NCI-H1105 (cell line): Measurements from ENCODE around the gene EXOC6.
"Not testable (repeated sequence)": the region's sequence is repeated elsewhere in the genome, so short reads cannot be mapped to it uniquely, and the experiment has no call there.

Experiments
- DNase-seq: peaks from one replicate; lab custom pipeline; 2025; lab: John Stamatoyannopoulos, UW

The EXOC6 gene

GRCh38 chr10:92880233-92880861 is 32.0 kb downstream of the EXOC6 start:
- no peak for DNase-seq

GRCh38 chr10:92880917-92881316 is 32.6 kb downstream of the EXOC6 start:
- DNase-seq: no peak

GRCh38 chr10:92886334-92886961 is 38.1 kb downstream of the EXOC6 start:
- no peak for DNase-seq

- DNase-seq: no peak
Measured at GRCh38 chr10:92890471-92890870, 42.2 kb downstream of the EXOC6 start.

GRCh38 chr10:92891885-92892690 is 43.8 kb downstream of the EXOC6 start:
- DNase-seq: no peak

GRCh38 chr10:92892691-92893054 is 44.4 kb downstream of the EXOC6 start:
- DNase-seq: no peak

GRCh38 chr10:92894081-92894655 is 45.8 kb downstream of the EXOC6 start:
- DNase-seq: no peak

- DNase-seq: no peak
Measured at GRCh38 chr10:92897916-92898315, 49.6 kb downstream of the EXOC6 start.

GRCh38 chr10:92901819-92902251 is 53.5 kb downstream of the EXOC6 start:
- no peak for DNase-seq

GRCh38 chr10:92903633-92904032 is 55.3 kb downstream of the EXOC6 start:
- DNase-seq: no peak

GRCh38 chr10:92907280-92907679 is 59.0 kb downstream of the EXOC6 start:
- no peak for DNase-seq

- DNase-seq: not testable (repeated sequence)
Measured at GRCh38 chr10:92912631-92913030, 64.3 kb downstream of the EXOC6 start.

- DNase-seq: no peak
Measured at GRCh38 chr10:92913973-92914372, 65.7 kb downstream of the EXOC6 start.

- DNase-seq: peak; percentile 13
Measured at GRCh38 chr10:92914478-92915325, 66.4 kb downstream of the EXOC6 start.

- no peak for DNase-seq
Measured at GRCh38 chr10:92915892-92916291, 67.6 kb downstream of the EXOC6 start.

- no peak for DNase-seq
Measured at GRCh38 chr10:92916433-92916832, 68.1 kb downstream of the EXOC6 start.

GRCh38 chr10:92918603-92919002 is 70.3 kb downstream of the EXOC6 start:
- DNase-seq: no peak

- DNase-seq: no peak
Measured at GRCh38 chr10:92920866-92921265, 72.5 kb downstream of the EXOC6 start.

GRCh38 chr10:92923416-92923815 is 75.1 kb downstream of the EXOC6 start:
- no peak for DNase-seq

GRCh38 chr10:92929896-92930295 is 81.6 kb downstream of the EXOC6 start:
- no peak for DNase-seq

GRCh38 chr10:92931597-92931996 is 83.3 kb downstream of the EXOC6 start:
- DNase-seq: no peak

GRCh38 chr10:92937876-92938275 is 89.6 kb downstream of the EXOC6 start:
- no peak for DNase-seq
